NCI-H1436 (cell line): ENCODE measurements around the gene SAG.

Source experiments
- DNase-seq: peaks from one replicate; lab custom pipeline; 2025; lab: John Stamatoyannopoulos, UW

Gene SAG

DNA sequence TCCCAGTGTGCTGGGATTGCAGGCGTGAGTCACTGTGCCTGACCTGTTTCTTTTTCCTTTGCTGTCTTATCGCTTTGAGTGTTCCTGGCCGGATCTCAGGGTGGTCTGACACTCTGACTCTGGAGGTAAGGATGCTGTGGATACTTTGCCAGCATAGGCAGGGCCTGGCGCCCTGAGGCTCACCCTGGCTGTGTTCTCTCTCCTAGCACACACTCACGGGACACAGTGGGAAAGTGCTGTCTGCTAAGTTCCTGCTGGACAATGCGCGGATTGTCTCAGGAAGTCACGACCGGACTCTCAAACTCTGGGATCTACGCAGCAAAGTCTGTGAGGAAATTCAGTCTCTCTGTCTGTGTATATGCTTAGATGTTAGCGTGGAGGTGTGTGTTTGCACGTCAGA is 18.0 kb upstream of the SAG start:
- DNase-seq: no peak

- no peak for DNase-seq
These were observed 17.4 kb upstream of the SAG start for GRCh38 chr2:233290051-233290845.

- DNase-seq: no peak
These were observed 11.7 kb upstream of the SAG start for GRCh38 chr2:233295891-233296290.

DNA sequence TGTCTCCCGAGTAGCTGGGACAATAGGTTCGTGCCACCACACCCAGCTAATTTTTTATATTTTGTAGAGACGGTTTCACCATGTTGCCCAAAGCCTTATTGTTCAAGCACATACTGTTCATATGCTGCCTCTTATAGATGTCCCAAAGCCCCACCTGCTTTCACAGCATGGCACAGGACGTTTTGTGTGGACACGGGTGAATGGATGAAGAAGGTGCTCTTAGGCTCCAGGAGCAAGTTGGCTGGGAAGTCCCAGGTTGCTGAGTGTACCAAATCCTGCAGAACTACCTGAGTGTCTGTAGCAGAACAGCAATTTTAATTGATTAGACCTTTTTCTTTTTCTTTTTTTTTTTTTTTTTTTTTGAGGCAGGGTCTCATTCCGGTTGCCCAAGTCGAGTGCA is 10.5 kb upstream of the SAG start:
- no peak for DNase-seq

- no peak for DNase-seq
These were observed 7.2 kb upstream of the SAG start for GRCh38 chr2:233300401-233300800.

- no peak for DNase-seq
These were observed 6.4 kb upstream of the SAG start for GRCh38 chr2:233301248-233301647.

- DNase-seq: no peak
These were observed 5.8 kb upstream of the SAG start for GRCh38 chr2:233301811-233302210.

- DNase-seq: no peak
These were observed 4.4 kb upstream of the SAG start for GRCh38 chr2:233303252-233303651.

DNA sequence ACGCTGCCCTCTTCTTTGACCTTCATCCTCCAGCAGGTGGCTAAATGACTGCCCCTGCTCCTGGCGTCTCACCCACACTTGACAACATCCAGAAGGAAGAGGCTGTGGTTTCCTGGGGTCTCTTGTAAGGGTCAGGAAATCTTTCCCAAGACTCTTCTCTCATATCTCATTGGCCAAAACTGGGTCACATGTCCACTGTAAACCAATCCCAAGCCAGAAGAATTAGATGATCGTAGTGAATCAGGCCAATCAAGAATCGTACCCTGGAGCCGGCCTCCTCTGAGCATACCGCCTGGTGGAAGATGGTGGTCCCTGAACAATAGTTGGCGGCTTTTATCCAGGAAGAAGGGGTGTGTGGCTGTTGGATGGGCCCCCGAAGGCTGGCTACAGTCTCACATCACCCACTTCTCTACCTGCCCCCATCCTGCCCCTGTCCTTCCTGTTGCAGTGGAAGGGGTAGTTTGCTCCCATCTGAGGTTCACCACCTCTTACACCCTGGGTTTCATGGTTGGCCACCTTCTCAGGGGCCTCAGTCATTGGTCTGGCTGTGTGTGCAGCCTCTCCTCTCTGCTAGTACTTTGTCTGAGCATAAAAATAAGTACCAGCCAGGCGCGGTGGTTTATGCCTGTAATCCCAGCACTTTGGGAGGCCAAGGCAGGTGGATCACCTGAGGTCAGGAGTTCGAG is 3.8 kb downstream of the SAG start:
- DNase-seq: no peak

- DNase-seq: no peak
These were observed 5.3 kb downstream of the SAG start for GRCh38 chr2:233312874-233313273.

- no peak for DNase-seq
These were observed 6.7 kb downstream of the SAG start for GRCh38 chr2:233314180-233314925.

- DNase-seq: no peak
These were observed 9.8 kb downstream of the SAG start for GRCh38 chr2:233317196-233317943.

- DNase-seq: no peak
These were observed 11.6 kb downstream of the SAG start for GRCh38 chr2:233319256-233319655.

DNA sequence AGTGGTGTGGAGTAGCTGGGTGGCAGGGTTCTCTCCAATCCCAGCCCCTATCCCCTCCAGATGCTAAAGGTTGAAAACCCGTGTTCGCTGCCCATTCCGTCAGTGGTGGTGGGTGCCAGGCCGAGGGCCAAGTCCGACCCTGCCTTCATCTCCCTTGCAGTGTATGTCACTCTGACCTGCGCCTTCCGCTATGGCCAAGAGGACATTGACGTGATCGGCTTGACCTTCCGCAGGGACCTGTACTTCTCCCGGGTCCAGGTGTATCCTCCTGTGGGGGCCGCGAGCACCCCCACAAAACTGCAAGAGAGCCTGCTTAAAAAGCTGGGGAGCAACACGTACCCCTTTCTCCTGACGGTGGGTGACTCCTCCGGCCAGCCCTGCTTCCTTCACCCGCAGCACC is 12.9 kb downstream of the SAG start:
- no peak for DNase-seq

GRCh38 chr2:233321166-233321565 is 13.6 kb downstream of the SAG start:
- DNase-seq: no peak

- no peak for DNase-seq
These were observed 16.2 kb downstream of the SAG start for GRCh38 chr2:233323851-233324250.

DNA sequence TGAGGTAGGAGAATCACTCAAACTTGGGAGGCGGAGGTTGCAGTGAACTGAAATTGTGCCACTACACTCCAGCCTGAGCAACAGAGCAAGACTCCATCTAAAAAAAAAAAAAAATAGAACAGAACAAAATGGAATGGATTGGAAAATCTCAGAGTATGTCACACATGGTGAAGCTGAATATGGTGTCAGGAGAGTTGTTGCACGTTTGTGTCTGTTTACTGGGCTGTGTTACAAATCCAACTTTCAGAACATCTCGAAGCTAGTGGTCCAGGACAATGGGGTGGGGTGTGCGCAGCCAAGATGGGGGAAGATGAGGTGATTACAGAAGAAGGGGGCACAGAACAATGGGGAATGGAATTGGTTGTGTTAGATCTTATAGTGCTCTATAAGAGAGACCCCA is 17.6 kb downstream of the SAG start:
- DNase-seq: no peak

DNA sequence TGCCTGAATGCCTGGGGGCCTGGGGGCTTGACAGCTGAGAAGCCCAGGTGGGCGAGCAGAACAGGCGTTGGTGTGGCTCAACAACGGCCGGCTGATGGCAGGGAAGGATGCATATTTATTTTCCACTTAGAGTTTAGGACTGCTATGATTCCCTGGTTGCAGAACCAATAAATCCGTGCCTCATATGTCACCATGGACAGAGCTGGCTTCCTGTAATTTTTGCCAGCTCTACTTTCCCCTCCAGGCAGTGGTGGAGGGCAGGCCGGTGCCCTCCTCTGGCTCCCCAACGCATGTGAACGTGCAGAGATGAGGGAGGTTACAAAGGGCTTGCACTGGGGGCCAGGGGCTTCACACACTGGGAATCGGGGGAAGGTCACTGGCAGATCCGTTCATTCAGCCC is 18.2 kb downstream of the SAG start:
- no peak for DNase-seq

GRCh38 chr2:233326500-233326899 is 18.9 kb downstream of the SAG start:
- DNase-seq: no peak

- no peak for DNase-seq
These were observed 21.3 kb downstream of the SAG start for GRCh38 chr2:233328922-233329321.

GRCh38 chr2:233329489-233330135 is 22.0 kb downstream of the SAG start:
- DNase-seq: no peak

DNA sequence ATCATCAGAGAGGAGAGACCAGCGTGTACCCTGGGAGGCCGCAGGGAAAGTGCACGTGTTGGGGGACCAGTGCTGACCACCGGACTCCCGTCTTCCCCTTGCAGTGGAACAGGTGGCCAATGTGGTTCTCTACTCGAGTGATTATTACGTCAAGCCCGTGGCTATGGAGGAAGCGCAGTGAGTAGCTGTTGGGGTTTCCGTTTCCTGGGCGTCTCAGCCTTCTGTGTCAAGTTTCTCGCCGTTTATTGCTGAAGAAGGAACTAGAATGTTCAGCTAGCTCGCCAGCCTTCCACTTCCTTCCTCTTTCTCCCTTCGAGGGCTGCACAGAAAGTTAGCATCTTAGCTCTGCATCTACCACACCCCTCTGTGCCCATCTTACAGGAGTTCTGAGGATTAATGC is 23.9 kb downstream of the SAG start:
- no peak for DNase-seq
